CD8-positive, alpha-beta memory T cell (primary cell): ENCODE data around the gene HINT1. TPM values are rescaled to one million over a fixed set of nuclear protein-coding genes. Genes with fewer than 3 reads are reported as not detected.
"Not testable (repeated sequence)": the region's sequence is repeated elsewhere in the genome, so short reads cannot be mapped to it uniquely, and the experiment has no call there.

Source experiments
- CTCF ChIA-PET: fragments of 350-600 bp; sonication (Branson Sonifier 250); formaldehyde crosslinking; loops from one replicate; lab custom pipeline; 2021; ENCODE audit warnings: antibody characterized with exemption; lab: Charles Lee
- POLR2A ChIA-PET: fragments of 350-600 bp; sonication (Branson Sonifier 250); formaldehyde crosslinking; loops from one replicate; lab custom pipeline; 2021; ENCODE audit warnings: antibody characterized with exemption; lab: Charles Lee
- DNase-seq, 5 donors: peaks; one replicate each; pipeline versions ENCODE4 v3.0.0 to v3.0.0-alpha.2; 2020 to 2022; ENCODE audit warnings: mixed read lengths in 1 of 5
- H3K27ac ChIP-seq: one replicate; pipeline ENCODE4 v1.7.0; 2013; ENCODE audit warnings: low read depth, mild to moderate bottlenecking, low read length, moderate library complexity
- H3K27me3 ChIP-seq: 2 replicates; pipeline ENCODE4 v1.7.0; 2013; ENCODE audit warnings: low read length, mild to moderate bottlenecking; ENCODE audit not compliant: insufficient read depth, poor library complexity, severe bottlenecking
- H3K36me3 ChIP-seq: 2 replicates; pipeline ENCODE4 v1.7.0; 2013; ENCODE audit warnings: mild to moderate bottlenecking, low read length, moderate library complexity; ENCODE audit not compliant: insufficient read depth
- H3K4me1 ChIP-seq: 2 replicates; pipeline ENCODE4 v1.7.0; 2013; ENCODE audit warnings: mild to moderate bottlenecking, low read length, moderate library complexity; ENCODE audit not compliant: insufficient read depth
- H3K4me3 ChIP-seq: 2 replicates; pipeline ENCODE4 v1.7.0; 2013; ENCODE audit warnings: mild to moderate bottlenecking, low read length
- H3K9me3 ChIP-seq: 2 replicates; pipeline ENCODE4 v1.7.0; 2013; ENCODE audit warnings: mild to moderate bottlenecking, low read length
- H3K27ac Mint-ChIP-seq, 8 donors: one replicate each; pipeline ENCODE4 v1.8.0; 2020 to 2021; ENCODE audit warnings: mixed read lengths in 8 of 8, mild to moderate bottlenecking in 6 of 8, inconsistent platforms in 3 of 8, moderate library complexity in 3 of 8
- H3K27me3 Mint-ChIP-seq, 2 donors: one replicate each; pipeline ENCODE4 v1.8.0; 2020 to 2021; ENCODE audit warnings: mixed read lengths in 2 of 2, mild to moderate bottlenecking in 1 of 2, moderate library complexity in 1 of 2
- H3K36me3 Mint-ChIP-seq, 3 donors: one replicate each; pipeline ENCODE4 v1.8.0; 2020 to 2021; ENCODE audit warnings: mixed read lengths in 3 of 3, inconsistent platforms in 1 of 3, mild to moderate bottlenecking in 1 of 3
- H3K4me1 Mint-ChIP-seq, 3 donors: one replicate each; pipeline ENCODE4 v1.8.0; 2020 to 2021; ENCODE audit warnings: mixed read lengths in 3 of 3, inconsistent platforms in 1 of 3, mild to moderate bottlenecking in 1 of 3
- H3K4me3 Mint-ChIP-seq, 7 donors: one replicate each; pipeline ENCODE4 v1.8.0; 2020 to 2021; ENCODE audit warnings: mixed read lengths in 7 of 7, mild to moderate bottlenecking in 6 of 7, moderate library complexity in 4 of 7, inconsistent platforms in 2 of 7
- H3K9me3 Mint-ChIP-seq, 5 donors: one replicate each; pipeline ENCODE4 v1.8.0; 2020 to 2022; ENCODE audit warnings: mixed read lengths in 5 of 5, mild to moderate bottlenecking in 3 of 5, moderate library complexity in 2 of 5, inconsistent platforms in 1 of 5
- polyA plus RNA-seq: library from polyadenylated mRNA; unstranded; fragments of 300-500 nt; fragmentation: Illumina TruSeq; gene quantifications from one replicate; pipeline ENCODE4 v1.2.3, GENCODE V29; 2021
- total RNA-seq, 2 experiments: library from RNA; stranded (reverse); gene quantifications; one replicate each; pipeline ENCODE4 v1.2.3, GENCODE V29; 2021

HINT1 gene
- total and polyA plus RNA-seq, 3 experiments from 2014 or later: 358 to 445 (median 364) TPM

DNA sequence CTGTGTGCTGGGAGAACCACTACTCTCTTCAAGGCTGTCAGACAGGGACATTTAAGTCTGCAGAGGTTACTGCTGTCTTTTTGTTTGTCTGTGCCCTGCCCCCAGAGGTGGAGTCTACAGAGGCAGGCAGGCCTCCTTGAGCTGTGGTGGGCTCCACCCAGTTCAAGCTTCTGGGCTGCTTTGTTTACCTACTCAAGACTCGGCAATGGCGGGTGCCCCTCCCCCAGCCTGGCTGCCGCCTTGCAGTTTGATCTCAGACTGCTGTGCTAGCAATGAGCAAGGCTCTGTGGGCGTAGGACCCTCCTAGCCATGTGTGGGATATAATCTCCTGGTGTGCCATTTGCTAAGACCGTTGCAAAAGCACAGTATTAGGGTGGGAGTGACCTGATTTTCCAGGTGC is 26.6 kb downstream of the HINT1 start:
- H3K27me3 ChIP-seq, H3K27ac ChIP-seq, H3K4me3 Mint-ChIP-seq, H3K36me3 ChIP-seq, H3K4me3 ChIP-seq, H3K9me3 ChIP-seq, H3K4me1 Mint-ChIP-seq, H3K4me1 ChIP-seq, CTCF ChIA-PET, DNase-seq, H3K27me3 Mint-ChIP-seq, POLR2A ChIA-PET, H3K9me3 Mint-ChIP-seq: not testable (repeated sequence)
- peak overlapping the region in 1 of 8 donors; percentile 58 for H3K27ac Mint-ChIP-seq
- H3K36me3 Mint-ChIP-seq: peaks cover 0 to 22% (median 0%) of the 10 kb centered on the region in 3 donors

DNA sequence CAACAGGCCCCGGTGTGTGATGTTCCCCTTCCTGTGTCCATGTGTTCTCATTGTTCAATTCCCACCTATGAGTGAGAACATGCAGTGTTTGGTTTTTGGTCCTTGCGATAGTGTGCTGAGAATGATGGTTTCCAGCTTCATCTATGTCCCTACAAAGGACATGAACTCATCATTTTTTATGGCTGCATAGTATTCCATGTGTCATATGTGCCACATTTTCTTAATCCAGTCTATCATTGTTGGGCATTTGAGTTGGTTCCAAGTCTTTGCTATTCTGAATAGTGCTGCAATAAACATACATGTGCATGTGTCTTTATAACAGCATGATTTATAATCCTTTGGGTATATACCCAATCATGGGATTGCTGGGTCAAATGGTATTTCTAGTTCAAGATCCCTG is 32.0 kb downstream of the HINT1 start:
- not testable (repeated sequence) for H3K9me3 Mint-ChIP-seq

DNA sequence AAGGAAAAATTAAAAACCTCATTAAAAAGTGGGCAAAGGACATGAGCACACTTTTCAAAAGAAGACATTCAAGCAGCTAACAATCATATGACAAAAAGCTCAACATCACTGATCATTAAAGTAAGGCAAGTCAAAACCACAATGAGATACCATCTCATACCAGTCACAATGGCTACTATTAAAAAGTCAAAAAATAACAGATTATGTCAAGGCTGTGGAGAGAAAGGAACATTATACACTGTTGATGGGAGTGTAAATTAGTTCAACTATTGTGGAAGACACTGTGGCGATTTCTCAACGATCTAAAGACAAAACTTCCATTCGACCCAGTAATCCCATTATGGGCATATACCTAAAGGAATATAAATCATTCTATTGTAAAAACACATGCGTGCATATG is 35.8 kb downstream of the HINT1 start:
- H3K4me3 Mint-ChIP-seq: no peak overlapping the region
- Histone ChIP-seq H3K9me3 (no peaks in the 10 kb centered on the region), H3K4me1 (no peaks in the 10 kb centered on the region), H3K27me3 (no peaks in the 10 kb centered on the region), H3K36me3 (no peaks in the 10 kb centered on the region), H3K4me3 (no peak overlapping the region), H3K27ac (no peak overlapping the region)
- H3K27ac Mint-ChIP-seq: no peak overlapping the region
- peaks cover 7 to 23% (median 16%) of the 10 kb centered on the region in 5 donors for H3K9me3 Mint-ChIP-seq
- H3K27me3 Mint-ChIP-seq: peaks cover 4 to 7% of the 10 kb centered on the region in 2 donors
- ChIA-PET POLR2A (no interaction called here), CTCF (no interaction called here)
- no peaks in the 10 kb centered on the region for H3K4me1 Mint-ChIP-seq
- peaks cover 0 to 30% (median 0%) of the 10 kb centered on the region in 3 donors for H3K36me3 Mint-ChIP-seq
- no peak for DNase-seq

More for the DNA sequence above, 32.0 kb downstream of the HINT1 start:
- H3K4me3 Mint-ChIP-seq, H3K4me1 ChIP-seq, H3K4me3 ChIP-seq, H3K36me3 ChIP-seq, H3K27me3 Mint-ChIP-seq, H3K4me1 Mint-ChIP-seq, H3K27ac ChIP-seq, H3K27ac Mint-ChIP-seq, H3K27me3 ChIP-seq, DNase-seq, CTCF ChIA-PET, POLR2A ChIA-PET, H3K9me3 ChIP-seq: not testable (repeated sequence)
- peaks cover 0 to 22% (median 0%) of the 10 kb centered on the region in 3 donors for H3K36me3 Mint-ChIP-seq

DNA sequence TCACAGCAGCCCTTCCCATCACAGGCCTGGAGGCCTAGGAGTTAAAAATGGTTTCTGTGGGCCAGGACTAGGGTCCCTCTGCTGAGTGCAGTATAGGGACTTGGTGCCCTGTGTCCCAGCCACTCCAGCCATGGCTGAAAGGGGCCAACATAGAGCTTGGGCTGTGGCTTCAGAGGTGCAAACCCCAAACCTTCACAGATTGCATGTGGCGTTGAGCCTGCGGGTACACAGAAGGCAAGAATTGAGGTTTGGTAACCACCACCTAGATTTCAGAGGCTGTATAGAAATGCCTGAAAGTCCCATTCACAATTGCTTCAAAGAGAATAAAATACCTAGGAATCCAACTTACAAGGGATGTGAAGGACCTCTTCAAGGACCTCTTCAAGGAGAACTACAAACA is 37.8 kb downstream of the HINT1 start:
- peaks cover 0 to 33% (median 0%) of the 10 kb centered on the region in 3 donors for H3K36me3 Mint-ChIP-seq
- H3K27ac ChIP-seq, H3K4me1 Mint-ChIP-seq, CTCF ChIA-PET, H3K27me3 ChIP-seq, POLR2A ChIA-PET, DNase-seq, H3K9me3 ChIP-seq, H3K27ac Mint-ChIP-seq, H3K4me1 ChIP-seq, H3K4me3 ChIP-seq, H3K36me3 ChIP-seq: not testable (repeated sequence)
- peaks cover 12 to 27% (median 25%) of the 10 kb centered on the region in 5 donors for H3K9me3 Mint-ChIP-seq
- peak overlapping the region in 1 of 7 donors; percentile 32 for H3K4me3 Mint-ChIP-seq
- H3K27me3 Mint-ChIP-seq: peaks cover 9 to 12% of the 10 kb centered on the region in 2 donors

DNA sequence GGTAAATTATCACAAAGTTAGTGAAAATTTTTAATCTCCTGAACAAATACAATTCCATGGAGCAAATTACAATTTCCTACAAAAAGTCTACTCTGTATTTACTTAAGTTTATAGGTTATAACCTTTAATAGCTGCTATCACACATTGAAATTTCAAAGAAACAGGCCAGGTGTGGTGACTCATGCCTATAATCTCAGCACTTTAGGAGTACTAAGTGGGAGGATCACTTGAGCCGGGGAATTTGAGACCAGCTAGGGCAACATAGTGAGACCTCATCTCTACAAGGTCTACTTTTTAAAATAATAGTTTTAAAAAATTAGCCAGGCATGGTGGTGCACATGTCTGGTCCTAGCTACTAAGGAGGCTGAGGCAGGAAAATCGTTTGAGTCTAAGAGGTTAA is 50.3 kb downstream of the HINT1 start:
- Histone ChIP-seq H3K27ac (no peak overlapping the region), H3K4me1 (no peaks in the 10 kb centered on the region), H3K27me3 (no peaks in the 10 kb centered on the region), H3K4me3 (no peak overlapping the region), H3K36me3 (no peaks in the 10 kb centered on the region), H3K9me3 (no peaks in the 10 kb centered on the region)
- Mint-ChIP-seq H3K4me3 (no peak overlapping the region), H3K27ac (no peak overlapping the region), H3K9me3 (no peaks in the 10 kb centered on the region), H3K27me3 (peaks cover 0 to 11% of the 10 kb centered on the region in 2 donors), H3K36me3 (peaks cover 0 to 3% (median under 1%) of the 10 kb centered on the region in 3 donors), H3K4me1 (peaks cover 1 to 5% (median 3%) of the 10 kb centered on the region in 3 donors)
- no peak for DNase-seq
- CTCF ChIA-PET: interaction anchor here (0.8 to 1.2 kb wide), 3 partner anchors 234 to 268 kb away, joined by 3 read pairs; no protein-coding TSS in a partner anchor
- POLR2A ChIA-PET: no interaction called here

DNA sequence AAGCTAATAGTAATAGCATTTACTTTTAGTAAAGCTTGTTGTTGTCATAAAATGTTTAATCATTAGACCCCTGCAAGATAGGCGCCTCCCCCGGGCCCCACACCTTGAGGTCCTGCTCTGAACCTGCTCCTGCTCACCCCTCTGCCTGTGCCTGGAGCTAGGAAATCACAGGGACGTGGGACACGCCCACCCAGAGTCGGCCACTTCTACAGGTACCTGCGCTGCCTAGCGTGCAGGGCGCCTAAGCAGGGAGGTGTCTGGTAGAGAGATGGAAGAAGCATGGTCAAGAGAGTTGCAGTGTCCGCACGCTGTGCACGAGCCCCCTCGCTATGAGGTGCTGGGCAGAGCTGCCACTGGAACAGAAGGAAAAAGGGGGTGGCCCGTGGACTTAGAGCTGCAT is 52.6 kb downstream of the HINT1 start:
- no peaks in the 10 kb centered on the region for H3K27me3 Mint-ChIP-seq
- CTCF ChIA-PET: interaction anchor here (0.9 to 1.7 kb wide), 2 partner anchors 241 to 243 kb away, joined by 3 to 7 read pairs; no protein-coding TSS in a partner anchor
- POLR2A ChIA-PET: no interaction called here

DNA sequence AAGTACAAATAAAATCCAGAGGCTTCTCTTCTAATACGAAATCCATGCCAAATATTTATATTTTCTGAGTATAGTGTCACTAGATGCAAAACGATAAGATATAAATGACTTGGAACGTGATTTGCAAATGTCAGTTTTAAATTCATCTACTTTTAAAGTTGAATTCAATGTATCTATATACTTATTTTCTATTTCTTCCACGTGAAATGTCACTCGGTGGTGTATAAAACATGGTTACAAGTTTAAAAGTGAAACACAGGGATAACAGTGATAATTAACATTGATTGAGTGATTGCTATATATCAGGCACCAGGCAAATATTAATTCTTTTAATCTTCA is 54.8 kb downstream of the HINT1 start:
- Histone ChIP-seq H3K4me1 (no peaks in the 10 kb centered on the region), H3K27me3 (no peaks in the 10 kb centered on the region), H3K36me3 (no peaks in the 10 kb centered on the region), H3K27ac (no peak overlapping the region), H3K9me3 (no peaks in the 10 kb centered on the region), H3K4me3 (no peak overlapping the region)
- DNase-seq: no peak
- H3K4me1 Mint-ChIP-seq: peaks cover 3 to 8% (median 8%) of the 10 kb centered on the region in 3 donors
- H3K9me3 Mint-ChIP-seq: no peaks in the 10 kb centered on the region
- ChIA-PET CTCF (interaction anchor here (2.7 to 3.5 kb wide), 2 partner anchors 239 to 1339 kb away, joined by 11 to 21 read pairs; no protein-coding TSS in a partner anchor), POLR2A (no interaction called here)
- H3K27ac Mint-ChIP-seq: no peak overlapping the region
- H3K4me3 Mint-ChIP-seq: no peak overlapping the region
- no peaks in the 10 kb centered on the region for H3K27me3 Mint-ChIP-seq
- H3K36me3 Mint-ChIP-seq: no peaks in the 10 kb centered on the region

More for the DNA sequence above, 52.6 kb downstream of the HINT1 start:
- no peaks in the 10 kb centered on the region for H3K36me3 Mint-ChIP-seq
- H3K27me3 ChIP-seq: no peaks in the 10 kb centered on the region
- H3K9me3 Mint-ChIP-seq: no peaks in the 10 kb centered on the region
- no peak overlapping the region for H3K27ac Mint-ChIP-seq
- peaks cover 3 to 8% (median 5%) of the 10 kb centered on the region in 3 donors for H3K4me1 Mint-ChIP-seq
- DNase-seq: no peak
- no peak overlapping the region for H3K4me3 ChIP-seq
- no peak overlapping the region for H3K27ac ChIP-seq
- H3K4me1 ChIP-seq: no peaks in the 10 kb centered on the region
- no peaks in the 10 kb centered on the region for H3K36me3 ChIP-seq
- no peaks in the 10 kb centered on the region for H3K9me3 ChIP-seq
- no peak overlapping the region for H3K4me3 Mint-ChIP-seq

DNA sequence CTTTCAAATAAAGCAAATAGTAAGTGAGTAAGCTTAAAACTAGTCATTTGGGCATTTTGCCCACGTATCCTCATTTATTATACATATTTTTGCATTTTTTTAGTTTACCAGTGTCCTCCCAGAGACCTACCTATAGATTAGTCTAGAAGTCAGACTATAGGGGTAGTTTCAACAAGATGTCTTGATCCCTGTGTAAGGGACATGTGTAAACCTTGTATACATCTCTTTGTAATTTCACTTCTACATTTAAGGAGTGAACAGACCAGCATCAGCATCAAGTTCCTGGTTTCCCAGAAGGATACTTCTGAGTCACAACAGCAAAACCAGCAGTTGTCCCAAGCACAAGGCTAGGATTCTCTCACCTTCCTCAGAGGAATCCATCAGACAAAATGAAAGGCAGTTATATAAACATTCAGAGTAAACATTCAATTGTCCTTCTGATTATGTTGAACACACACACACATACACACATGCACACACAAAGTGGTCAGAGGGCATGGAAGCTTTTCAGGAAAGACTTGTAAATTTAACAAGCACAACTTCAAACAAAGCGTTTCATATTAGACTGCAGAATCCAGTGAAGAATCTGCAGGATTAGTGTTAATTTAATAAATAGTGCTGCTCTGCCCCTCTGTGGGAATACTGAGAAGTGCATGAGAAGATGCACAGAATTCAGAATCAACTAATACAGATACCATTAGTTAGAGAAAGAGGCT is 55.4 kb downstream of the HINT1 start:
- H3K9me3 ChIP-seq: no peaks in the 10 kb centered on the region
- Mint-ChIP-seq H3K27me3 (no peaks in the 10 kb centered on the region), H3K36me3 (no peaks in the 10 kb centered on the region), H3K4me1 (peaks cover 3 to 8% (median 8%) of the 10 kb centered on the region in 3 donors), H3K27ac (no peak overlapping the region), H3K4me3 (no peak overlapping the region), H3K9me3 (no peaks in the 10 kb centered on the region)
- H3K27me3 ChIP-seq: no peaks in the 10 kb centered on the region
- DNase-seq: peak in 2 of 5 donors; percentile 32 to 35
- no peaks in the 10 kb centered on the region for H3K36me3 ChIP-seq
- no peak overlapping the region for H3K4me3 ChIP-seq
- ChIA-PET POLR2A (no interaction called here), CTCF (interaction anchor here (1.3 to 3.5 kb wide), 5 partner anchors 239 to 1339 kb away, joined by 3 to 21 read pairs (median 3); no protein-coding TSS in a partner anchor)
- no peaks in the 10 kb centered on the region for H3K4me1 ChIP-seq
- no peak overlapping the region for H3K27ac ChIP-seq
